ENCODE results near the gene HOXB7. TPM values are rescaled to one million over a fixed set of nuclear protein-coding genes. Genes with fewer than 3 reads are reported as not detected.

HOXB7 gene
- total and polyA plus RNA-seq, 2 donors, result 0.09 to 1.0 TPM

- Histone ChIP-seq H3K27ac (ENCODE audit: low read depth in 1 of 2, low read length in 1 of 2) (no peak overlapping the region), H3K27me3 (ENCODE audit: control insufficient read depth in 2 of 2, insufficient read depth in 1 of 2, low read length in 1 of 2) (peaks cover 7 to 64% of the 10 kb centered on the region in 2 donors), H3K9me3 (ENCODE audit: control insufficient read depth in 2 of 2, insufficient read depth in 1 of 2, low read length in 1 of 2) (no peaks in the 10 kb centered on the region), H3K4me3 (ENCODE audit: low read length in 2 of 2) (no peak overlapping the region), H3K4me1 (ENCODE audit: control insufficient read depth in 2 of 2, insufficient read depth in 2 of 2, low read length in 2 of 2) (peaks cover 0 to 10% of the 10 kb centered on the region in 2 donors), H3K36me3 (ENCODE audit: control insufficient read depth in 2 of 2, insufficient read depth in 2 of 2, low read length in 1 of 2) (no peaks in the 10 kb centered on the region)
- WGBS, result 92% methylated on average over 5 of the region's 5 CpGs
- no peak for DNase-seq (ENCODE audit: low read depth in 6 of 9, low spot score in 9 of 9)
Observed at GRCh38 chr17:48562934-48563333, 47.9 kb downstream of the HOXB7 start.

GRCh38 chr17:48561884-48562810, 48.7 kb downstream of the HOXB7 start:
- Histone ChIP-seq H3K4me1 (ENCODE audit: control insufficient read depth in 2 of 2, insufficient read depth in 2 of 2, low read length in 2 of 2) (peaks cover 0 to 10% of the 10 kb centered on the region in 2 donors), H3K27ac (ENCODE audit: low read depth in 1 of 2, low read length in 1 of 2) (no peak overlapping the region), H3K36me3 (ENCODE audit: control insufficient read depth in 2 of 2, insufficient read depth in 2 of 2, low read length in 1 of 2) (no peaks in the 10 kb centered on the region), H3K4me3 (ENCODE audit: low read length in 2 of 2) (no peak overlapping the region), H3K9me3 (ENCODE audit: control insufficient read depth in 2 of 2, insufficient read depth in 1 of 2, low read length in 1 of 2) (no peaks in the 10 kb centered on the region), H3K27me3 (ENCODE audit: control insufficient read depth in 2 of 2, insufficient read depth in 1 of 2, low read length in 1 of 2) (peaks cover 7 to 61% of the 10 kb centered on the region in 2 donors)
- 72% methylated on average over 15 of the region's 15 CpGs for WGBS
- DNase-seq (ENCODE audit: low read depth in 6 of 9, low spot score in 9 of 9), result no peak

GRCh38 chr17:48559840-48560817, 50.7 kb downstream of the HOXB7 start:
- Histone ChIP-seq H3K4me3 (ENCODE audit: low read length in 2 of 2) (no peak overlapping the region), H3K36me3 (ENCODE audit: control insufficient read depth in 2 of 2, insufficient read depth in 2 of 2, low read length in 1 of 2) (no peaks in the 10 kb centered on the region), H3K27ac (ENCODE audit: low read depth in 1 of 2, low read length in 1 of 2) (no peak overlapping the region), H3K27me3 (ENCODE audit: control insufficient read depth in 2 of 2, insufficient read depth in 1 of 2, low read length in 1 of 2) (peaks cover 12 to 58% of the 10 kb centered on the region in 2 donors), H3K9me3 (ENCODE audit: control insufficient read depth in 2 of 2, insufficient read depth in 1 of 2, low read length in 1 of 2) (no peaks in the 10 kb centered on the region), H3K4me1 (ENCODE audit: control insufficient read depth in 2 of 2, insufficient read depth in 2 of 2, low read length in 2 of 2) (peaks cover 0 to 15% of the 10 kb centered on the region in 2 donors)
- DNase-seq (ENCODE audit: low read depth in 6 of 9, low spot score in 9 of 9), result no peak
- WGBS, result 95% methylated on average over 14 of the region's 14 CpGs

- H3K9me3 ChIP-seq (ENCODE audit: control insufficient read depth in 2 of 2, insufficient read depth in 1 of 2, low read length in 1 of 2), result no peaks in the 10 kb centered on the region
- peaks cover 0 to 16% of the 10 kb centered on the region in 2 donors for H3K4me1 ChIP-seq (ENCODE audit: control insufficient read depth in 2 of 2, insufficient read depth in 2 of 2, low read length in 2 of 2)
- DNase-seq (ENCODE audit: low read depth in 6 of 9, low spot score in 9 of 9), result no peak
- 94% methylated on average over 16 of the region's 16 CpGs for WGBS
- no peak overlapping the region for H3K4me3 ChIP-seq (ENCODE audit: low read length in 2 of 2)
- H3K27me3 ChIP-seq (ENCODE audit: control insufficient read depth in 2 of 2, insufficient read depth in 1 of 2, low read length in 1 of 2), result peaks cover 16 to 58% of the 10 kb centered on the region in 2 donors
- no peak overlapping the region for H3K27ac ChIP-seq (ENCODE audit: low read depth in 1 of 2, low read length in 1 of 2)
- H3K36me3 ChIP-seq (ENCODE audit: control insufficient read depth in 2 of 2, insufficient read depth in 2 of 2, low read length in 1 of 2), result no peaks in the 10 kb centered on the region
Observed at GRCh38 chr17:48559122-48559839, 51.5 kb downstream of the HOXB7 start.

- Histone ChIP-seq H3K9me3 (ENCODE audit: control insufficient read depth in 2 of 2, insufficient read depth in 1 of 2, low read length in 1 of 2) (no peaks in the 10 kb centered on the region), H3K4me1 (ENCODE audit: control insufficient read depth in 2 of 2, insufficient read depth in 2 of 2, low read length in 2 of 2) (peaks cover 0 to 15% of the 10 kb centered on the region in 2 donors), H3K27ac (ENCODE audit: low read depth in 1 of 2, low read length in 1 of 2) (no peak overlapping the region)
Observed at GRCh38 chr17:48558831-48559121, 52.0 kb downstream of the HOXB7 start.

GRCh38 chr17:48558057-48558830, 52.6 kb downstream of the HOXB7 start:
- 95% methylated on average over 13 of the region's 13 CpGs for WGBS
- no peaks in the 10 kb centered on the region for H3K36me3 ChIP-seq (ENCODE audit: control insufficient read depth in 2 of 2, insufficient read depth in 2 of 2, low read length in 1 of 2)
- H3K4me3 ChIP-seq (ENCODE audit: low read length in 2 of 2), result no peak overlapping the region
- DNase-seq (ENCODE audit: low read depth in 6 of 9, low spot score in 9 of 9), result no peak
- peaks cover 0 to 14% of the 10 kb centered on the region in 2 donors for H3K4me1 ChIP-seq (ENCODE audit: control insufficient read depth in 2 of 2, insufficient read depth in 2 of 2, low read length in 2 of 2)
- no peak overlapping the region for H3K27ac ChIP-seq (ENCODE audit: low read depth in 1 of 2, low read length in 1 of 2)
- peaks cover 16 to 55% of the 10 kb centered on the region in 2 donors for H3K27me3 ChIP-seq (ENCODE audit: control insufficient read depth in 2 of 2, insufficient read depth in 1 of 2, low read length in 1 of 2)
- no peaks in the 10 kb centered on the region for H3K9me3 ChIP-seq (ENCODE audit: control insufficient read depth in 2 of 2, insufficient read depth in 1 of 2, low read length in 1 of 2)

More at GRCh38 chr17:48558831-48559121, 52.0 kb downstream of the HOXB7 start:
- DNase-seq (ENCODE audit: low read depth in 6 of 9, low spot score in 9 of 9), result no peak
- Histone ChIP-seq H3K27me3 (ENCODE audit: control insufficient read depth in 2 of 2, insufficient read depth in 1 of 2, low read length in 1 of 2) (peaks cover 16 to 60% of the 10 kb centered on the region in 2 donors), H3K4me3 (ENCODE audit: low read length in 2 of 2) (no peak overlapping the region), H3K36me3 (ENCODE audit: control insufficient read depth in 2 of 2, insufficient read depth in 2 of 2, low read length in 1 of 2) (no peaks in the 10 kb centered on the region)
- 97% methylated on average over 2 of the region's 2 CpGs for WGBS
